Hepatic stellate cell (primary cell): ENCODE data around the gene SYT8.

Source experiments
- DNase-seq: peaks from one replicate; pipeline ENCODE4 v3.0.0; 2011; ENCODE audit warnings: low spot score

Gene SYT8

DNA sequence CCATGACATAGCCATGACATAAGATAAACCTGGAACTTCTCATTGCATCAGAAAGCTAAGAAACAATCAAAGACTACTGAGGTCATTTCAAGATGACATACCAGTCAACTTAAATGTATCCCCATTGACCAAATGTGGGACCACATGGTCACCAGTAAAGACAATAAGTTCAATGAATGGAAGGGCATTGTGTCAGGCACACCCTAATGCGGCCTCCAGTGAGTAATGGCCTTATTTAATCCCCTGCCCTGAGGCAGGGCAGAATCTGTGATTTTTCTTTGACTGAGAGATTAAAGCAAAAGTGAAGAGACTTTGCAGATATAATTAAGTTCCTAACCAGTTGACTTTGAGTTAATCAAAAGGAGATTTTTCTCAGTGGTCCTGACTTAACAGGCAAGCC, 17.3 kb upstream of the SYT8 start:
- no peak for DNase-seq

DNA sequence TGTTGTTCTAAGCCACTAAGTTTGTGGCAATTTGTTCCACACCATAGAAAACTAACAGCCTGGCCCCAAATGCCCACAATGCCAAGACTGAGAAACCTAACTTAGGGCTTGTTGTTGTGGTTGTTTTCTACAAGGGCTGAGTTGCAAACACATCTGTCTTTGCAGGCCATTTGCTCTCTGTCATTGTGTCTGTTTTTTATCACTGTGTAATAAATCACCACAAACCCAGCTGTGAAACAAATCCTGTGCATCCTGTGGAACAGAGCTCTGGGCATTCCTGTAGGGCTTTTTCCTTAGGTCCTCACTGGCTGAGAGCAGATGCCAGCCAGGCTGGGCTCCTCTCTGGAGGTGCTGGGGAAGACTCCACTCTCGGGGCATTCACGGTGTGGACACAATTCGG, 15.7 kb upstream of the SYT8 start:
- no peak for DNase-seq

DNA sequence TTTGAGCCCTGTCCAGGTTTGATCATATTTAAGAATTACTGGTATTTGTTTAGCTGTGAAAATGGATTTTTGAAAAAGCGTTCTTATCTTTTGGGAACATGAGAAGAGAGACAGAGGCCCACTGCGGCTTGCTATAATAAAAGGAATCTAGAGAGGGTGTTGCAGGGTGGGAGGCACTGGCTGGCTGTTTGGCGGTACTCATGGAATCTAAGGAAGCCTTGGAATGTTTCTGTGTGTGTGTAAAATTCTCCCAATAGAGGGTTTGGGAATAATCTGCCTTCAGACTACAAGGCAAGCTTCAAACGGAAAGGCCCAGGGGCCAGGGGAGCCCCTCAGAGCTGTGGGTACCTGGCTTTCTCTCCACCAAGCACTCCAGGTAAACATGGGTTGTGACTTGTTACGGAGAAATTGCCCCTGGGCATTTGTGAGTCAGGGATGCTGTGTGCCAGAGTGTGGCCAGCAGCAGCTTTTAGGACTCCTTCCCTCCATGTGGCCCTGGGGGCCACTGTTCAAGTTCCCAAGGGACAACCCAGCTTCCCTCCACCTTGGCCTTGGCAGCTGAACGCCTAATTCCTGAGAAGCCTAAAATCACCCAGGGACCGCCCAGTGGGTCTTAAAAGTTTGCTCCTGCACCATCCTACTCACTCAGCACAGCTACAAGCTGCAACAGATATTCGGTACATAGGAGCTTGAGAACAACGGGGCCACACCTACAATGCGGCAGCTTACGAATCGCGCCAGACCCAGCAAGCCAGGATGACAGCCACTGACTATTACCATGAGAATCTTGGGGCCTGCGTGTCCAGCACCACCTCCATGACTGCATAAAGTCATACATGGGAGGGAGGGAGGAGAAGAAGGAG, 14.1 kb upstream of the SYT8 start:
- DNase-seq, result peak; percentile 72

DNA sequence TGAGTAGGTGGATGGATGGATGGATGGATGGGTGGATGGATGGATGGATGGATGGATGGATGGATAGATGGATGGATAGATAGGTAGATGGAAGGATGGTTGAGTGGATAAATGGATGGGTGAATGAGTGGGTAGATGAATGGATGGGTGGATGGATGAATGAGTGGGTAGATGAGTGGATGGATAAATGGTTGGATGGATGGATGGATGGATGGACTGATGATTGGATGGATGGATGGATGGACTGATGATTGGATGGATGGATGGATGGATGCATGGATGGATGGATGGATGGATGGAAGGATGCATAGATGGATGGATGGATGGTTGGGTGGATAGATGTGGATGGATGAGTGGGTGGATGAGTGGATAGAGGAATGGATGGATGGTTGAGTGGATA, 13.2 kb upstream of the SYT8 start:
- DNase-seq, result no peak

DNA sequence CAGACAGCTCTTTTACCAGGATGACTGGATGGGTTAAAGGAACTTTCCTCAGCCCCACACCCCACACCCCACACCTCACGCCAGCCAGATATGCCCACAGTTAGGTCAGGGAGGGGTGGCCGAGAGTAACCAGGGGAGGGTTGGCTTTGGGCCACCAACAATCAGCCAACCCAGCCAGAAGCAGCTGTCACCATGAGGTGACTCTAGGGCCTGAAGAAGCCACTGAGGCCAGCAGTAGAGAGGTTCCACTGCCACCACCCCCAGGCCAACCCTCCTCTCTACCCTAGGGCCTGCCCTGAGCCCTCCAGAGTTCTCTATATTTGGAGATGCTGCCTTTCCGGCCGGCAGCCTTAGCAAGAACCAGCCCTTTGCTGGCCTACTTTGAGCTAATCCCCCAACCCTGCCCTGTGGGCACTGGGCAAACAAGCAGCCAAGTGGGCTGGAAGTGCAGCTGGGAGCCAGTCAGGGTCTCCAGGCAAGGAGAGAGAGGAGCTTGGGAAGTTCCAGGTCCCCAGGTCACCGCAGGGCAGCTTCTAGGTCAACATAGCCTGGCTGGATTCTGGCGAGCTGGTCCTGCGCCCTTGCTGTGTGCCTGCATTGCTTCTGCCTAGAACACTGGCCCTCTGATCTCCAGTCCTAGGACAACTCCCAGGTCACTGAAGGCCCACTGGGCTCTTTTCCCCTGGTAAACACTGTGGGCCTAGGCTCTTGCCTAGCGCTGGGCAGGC, 12.0 kb upstream of the SYT8 start:
- no peak for DNase-seq

DNA sequence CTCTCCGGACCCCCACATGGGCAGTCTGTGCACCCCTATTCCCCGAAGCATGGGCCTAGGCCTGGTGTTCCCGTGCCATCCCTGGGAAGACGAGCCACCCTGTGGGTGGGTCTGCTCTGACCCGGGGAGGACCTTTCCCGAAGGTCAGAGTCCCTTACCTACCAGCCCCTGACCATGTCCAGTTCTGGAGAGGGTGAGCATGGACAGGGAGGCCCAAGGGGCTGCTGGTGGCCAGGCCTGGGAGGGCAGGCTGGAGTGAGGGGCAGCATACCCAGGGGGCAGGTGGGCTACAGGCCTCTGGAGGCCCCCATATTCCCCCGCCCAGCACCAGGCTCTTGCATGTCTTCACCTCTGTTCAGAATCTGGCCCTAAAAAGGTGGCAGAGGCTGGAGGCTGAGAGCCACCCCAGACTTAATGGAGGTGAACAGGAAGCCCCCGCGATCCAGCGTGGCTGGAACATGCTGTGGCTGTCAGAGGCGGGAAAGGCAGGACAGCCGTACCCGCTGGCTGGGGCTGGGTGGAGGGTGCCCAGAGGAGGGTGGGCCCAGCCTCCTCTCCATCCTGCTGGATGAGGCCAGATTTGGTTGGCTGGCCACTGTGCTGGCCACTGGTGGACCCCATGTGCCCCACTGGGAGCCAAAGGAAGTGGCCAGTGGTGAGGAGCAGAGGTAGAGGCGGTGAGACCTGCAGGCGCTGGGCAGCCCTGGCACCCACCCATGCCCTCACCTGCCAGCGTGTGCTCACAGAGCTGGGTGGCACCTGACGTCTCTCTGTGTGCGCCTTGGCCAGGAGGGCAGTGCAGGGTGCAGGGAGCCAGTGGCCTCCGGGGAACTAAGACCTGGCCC, 11.2 kb upstream of the SYT8 start:
- no peak for DNase-seq

DNA sequence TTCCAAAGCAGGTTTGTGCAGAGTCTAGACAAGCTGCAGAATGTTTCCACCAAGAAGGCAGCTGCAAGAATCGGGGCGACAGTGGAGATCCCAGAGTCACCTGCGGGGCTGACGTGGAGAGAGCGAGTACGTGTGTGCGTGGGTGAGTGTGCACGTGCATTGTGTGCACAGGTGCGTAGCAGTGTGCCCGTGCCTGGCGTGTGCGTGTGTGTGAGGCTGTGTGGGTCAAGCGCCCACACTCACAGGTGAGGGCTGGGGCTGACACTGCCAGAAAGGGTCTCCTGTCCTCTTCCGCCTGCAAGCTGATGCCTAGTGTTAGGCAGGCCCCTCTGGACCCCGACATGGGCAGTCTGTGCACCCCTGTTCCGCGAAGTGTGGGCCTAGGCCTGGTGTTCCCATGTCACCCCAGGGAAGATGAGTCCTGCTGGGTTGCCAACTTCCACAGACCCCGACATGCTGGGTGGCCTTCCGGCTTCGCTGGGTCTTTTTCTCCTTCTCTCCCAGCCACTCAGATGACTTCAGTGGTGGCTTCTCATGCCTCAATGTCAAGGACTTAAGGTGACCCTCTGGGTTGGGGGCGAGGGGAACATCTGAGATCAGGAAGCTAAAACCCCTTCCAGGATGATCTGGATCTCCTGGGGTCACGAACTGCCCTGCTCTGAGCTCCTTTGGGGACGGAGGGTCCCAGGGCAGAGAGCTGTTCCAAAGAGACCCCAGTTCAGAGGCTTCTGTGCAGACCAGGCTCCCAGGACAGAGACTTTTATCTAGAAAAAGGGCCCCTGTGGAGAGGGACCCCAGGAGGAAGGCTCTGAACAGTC, 10.4 kb upstream of the SYT8 start:
- no peak for DNase-seq

DNA sequence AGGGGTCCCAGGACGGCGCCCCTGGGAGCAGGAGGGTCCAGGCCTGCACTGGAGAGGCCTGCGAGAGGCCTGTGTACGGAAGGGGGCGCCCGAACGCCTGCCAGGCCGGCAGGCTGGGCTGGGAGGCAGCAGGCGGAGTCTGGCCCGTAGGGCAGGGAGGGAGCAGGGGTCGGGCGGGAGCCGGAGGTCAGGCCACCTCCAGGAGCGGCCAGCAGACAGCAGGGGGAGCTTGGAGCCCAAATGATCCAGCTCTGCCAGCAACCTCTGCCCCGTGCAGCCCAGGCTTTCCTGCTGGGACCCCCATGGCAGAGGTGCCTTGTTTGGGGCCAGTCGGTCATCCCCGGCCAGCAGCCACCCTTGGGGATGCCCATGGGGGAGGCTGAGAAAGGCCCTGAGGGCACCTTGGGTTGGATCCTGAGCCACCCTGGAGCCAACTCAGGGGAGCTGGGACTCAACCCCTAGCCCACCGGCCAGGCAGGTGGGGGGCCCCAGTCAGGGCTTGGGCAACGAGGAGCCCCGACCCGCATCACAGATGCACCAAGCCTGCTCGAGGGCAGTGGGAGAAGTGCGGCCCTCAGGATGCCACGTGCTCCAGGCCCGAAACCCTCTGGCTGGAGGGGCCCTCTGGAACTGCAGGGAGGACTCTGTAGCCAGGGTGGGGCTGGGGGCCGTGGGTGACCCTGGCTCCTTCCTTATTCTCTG, 9.6 kb upstream of the SYT8 start:
- no peak for DNase-seq

DNA sequence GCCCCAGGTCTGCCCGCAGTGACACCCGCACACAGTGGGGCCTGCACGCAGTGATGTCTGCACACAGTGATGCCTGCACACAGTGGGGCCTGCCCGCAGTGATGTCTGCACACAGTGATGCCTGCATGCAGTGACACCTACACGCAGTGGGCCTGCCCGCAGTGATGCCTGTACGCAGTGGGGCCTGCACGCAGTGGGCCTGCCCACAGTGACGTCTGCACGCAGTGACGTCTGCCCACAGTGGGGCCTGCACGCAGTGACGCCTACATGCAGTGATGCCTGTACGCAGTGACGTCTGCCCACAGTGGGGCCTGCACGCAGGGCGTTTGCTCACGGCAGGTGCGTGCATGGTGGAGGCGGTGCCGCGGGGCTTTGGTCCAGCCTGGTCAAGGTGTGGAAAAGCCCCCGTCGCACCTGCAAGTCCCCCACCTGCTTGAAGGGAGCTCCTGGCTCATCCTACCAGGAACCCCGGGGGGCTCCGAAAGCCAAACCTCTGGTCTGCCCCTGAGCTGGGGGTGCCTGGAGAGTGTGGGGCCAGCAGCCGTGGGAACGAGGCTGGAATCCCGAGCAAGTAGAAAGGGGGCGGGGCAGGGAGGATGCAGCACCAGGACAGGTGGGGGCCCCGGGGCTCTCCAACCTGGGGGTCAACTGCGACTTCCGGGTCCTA, 8.9 kb upstream of the SYT8 start:
- DNase-seq, result no peak

DNA sequence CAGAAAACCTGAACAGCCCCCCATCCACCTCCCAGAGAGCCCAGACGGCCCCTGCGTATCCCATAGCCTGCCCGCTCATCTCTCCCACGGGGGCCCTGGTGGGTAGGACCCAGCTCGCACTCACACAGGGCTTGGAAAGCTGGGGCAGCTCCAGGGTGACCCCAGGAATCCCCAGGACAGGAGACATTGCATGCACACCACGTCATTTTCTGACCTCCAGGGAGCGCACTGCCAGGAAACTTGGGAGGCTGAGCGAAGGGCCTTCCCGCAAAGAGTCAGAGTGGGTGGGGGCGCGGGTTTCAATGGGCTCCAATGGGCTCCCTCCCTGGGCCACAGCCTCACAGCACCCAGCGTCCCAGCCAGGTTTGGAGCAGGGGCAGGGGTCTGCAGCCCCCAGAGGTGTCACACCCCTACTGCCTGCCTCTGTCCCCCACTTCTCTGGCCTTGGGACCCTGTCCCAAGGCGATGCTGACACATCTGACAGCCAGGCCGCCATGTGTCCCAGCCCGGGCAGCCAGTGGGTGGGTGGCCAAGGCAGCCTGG, 8.2 kb upstream of the SYT8 start:
- peak; percentile 94 for DNase-seq

DNA sequence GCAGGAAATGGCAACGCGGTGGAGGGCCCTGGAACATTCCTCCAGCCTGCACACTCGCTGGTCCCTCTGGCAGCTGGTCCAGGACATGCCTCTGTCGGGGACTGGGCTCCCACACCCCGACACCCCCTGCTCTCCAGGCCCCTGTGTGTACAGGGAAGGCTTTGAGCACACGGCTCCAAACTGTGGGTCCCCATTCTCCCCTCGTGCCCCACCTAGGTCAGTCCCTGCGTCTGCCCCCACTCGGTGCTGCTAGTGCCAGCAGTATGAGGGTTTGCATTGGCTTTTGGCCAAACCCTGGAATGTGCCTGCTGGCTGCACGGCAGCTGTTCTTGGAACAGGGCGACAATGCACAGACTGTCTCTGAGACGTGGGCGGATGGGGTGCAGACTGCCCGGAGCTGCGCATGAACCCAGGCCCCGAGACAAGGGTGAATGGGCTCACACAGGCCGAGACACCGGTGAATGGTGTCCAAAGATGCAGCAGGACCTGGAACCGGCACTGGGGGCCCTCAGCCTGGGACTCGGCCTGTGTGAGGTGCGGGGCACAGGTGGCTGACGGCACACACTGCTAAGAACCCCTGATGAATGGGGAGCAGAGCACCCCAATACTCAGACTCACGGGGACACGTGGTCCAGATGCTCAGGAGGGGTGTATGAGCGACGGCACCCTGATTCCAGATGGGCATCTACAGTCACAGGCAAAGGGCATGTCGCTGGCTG, 7.5 kb upstream of the SYT8 start:
- DNase-seq, result peak; percentile 94

DNA sequence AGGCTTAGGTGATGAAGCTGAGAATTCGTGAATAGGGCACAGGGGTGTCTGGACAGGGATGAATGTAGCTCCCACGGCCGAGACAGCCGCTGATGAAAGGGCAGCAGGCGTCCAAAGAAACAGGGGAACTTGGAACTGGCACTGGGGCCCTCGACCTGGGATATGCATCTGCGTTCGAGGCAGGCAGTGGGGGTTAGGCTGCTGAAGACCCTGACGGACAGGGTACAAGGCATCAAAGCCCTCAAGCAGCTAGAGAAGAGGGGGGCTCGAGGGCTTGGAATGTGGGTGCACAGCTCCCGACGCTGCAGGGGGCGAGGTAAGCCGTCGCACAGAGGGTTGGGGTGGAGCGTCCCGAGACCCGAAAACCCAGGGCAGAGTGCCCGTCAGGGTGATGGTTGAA, 6.9 kb upstream of the SYT8 start:
- no peak for DNase-seq

DNA sequence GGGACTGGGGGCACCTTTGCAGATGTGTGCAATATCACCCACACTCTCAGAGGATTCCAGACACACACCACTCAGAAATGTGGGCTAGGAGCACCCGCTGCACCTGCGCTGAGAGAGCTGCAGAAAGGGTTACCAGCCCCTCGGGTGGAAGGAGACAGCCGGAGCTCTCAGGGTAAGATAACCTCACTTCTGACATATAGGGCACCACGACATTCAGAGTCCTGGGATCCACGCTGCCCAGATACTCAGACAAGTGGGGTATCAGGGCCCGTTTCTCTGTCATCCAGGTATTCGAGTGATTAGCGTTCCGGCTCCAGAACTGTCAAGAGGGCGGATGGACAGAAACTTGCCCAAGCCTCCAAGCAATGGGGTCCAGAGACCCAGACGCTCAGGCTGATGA, 6.2 kb upstream of the SYT8 start:
- no peak for DNase-seq

DNA sequence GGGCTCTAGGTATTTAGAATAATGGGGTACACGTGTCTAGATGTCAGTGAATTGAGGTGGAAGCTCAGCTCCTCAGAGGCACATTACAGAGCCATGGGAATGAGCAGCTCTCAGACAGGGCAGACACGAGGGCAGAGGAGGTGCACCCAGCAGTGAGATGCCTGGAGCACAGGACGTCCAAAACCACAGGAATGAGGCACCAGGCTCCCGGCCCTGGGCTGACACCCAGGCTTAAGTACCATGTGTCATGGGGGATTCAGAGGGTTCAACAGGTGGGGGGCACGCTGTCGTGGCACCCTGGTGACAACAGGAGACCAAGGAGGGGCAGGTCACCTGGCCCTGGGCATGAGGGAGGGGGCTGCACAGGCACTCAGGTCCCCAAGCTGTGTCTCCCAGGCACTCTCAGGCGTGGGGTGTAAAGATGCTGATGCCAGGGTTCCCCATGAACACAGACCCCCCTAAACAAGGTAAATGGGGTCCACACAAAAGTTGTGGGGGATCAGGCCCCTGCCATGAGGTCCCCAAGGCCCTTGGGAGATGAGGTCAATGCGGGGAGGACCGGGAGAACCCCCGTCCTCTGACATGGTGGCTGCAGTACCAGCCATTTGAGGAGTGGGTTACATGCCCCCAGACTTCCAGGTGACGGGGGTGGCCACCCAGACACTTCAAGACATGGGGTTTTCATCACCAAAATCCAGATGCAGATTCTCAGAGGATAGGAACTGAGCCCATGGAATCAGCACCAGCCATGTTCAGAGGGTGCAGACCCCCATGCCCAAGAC, 5.6 kb upstream of the SYT8 start:
- DNase-seq, result peak; percentile 95

DNA sequence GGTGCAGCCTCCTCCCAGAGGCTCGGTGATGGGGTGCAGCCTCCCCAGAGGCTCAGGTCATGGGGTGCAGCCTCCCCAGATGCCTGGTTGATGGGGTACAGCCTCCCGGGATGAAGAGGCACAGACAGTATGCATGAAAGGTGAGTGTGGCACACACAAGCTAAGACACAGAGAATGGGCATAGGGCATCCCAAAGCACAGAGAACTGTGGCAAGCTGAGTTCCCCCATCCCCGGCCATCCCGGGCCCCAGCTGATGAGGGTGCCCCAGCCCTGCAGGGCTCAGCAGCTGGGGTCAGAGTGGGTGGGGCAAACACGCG, 4.8 kb upstream of the SYT8 start:
- no peak for DNase-seq

DNA sequence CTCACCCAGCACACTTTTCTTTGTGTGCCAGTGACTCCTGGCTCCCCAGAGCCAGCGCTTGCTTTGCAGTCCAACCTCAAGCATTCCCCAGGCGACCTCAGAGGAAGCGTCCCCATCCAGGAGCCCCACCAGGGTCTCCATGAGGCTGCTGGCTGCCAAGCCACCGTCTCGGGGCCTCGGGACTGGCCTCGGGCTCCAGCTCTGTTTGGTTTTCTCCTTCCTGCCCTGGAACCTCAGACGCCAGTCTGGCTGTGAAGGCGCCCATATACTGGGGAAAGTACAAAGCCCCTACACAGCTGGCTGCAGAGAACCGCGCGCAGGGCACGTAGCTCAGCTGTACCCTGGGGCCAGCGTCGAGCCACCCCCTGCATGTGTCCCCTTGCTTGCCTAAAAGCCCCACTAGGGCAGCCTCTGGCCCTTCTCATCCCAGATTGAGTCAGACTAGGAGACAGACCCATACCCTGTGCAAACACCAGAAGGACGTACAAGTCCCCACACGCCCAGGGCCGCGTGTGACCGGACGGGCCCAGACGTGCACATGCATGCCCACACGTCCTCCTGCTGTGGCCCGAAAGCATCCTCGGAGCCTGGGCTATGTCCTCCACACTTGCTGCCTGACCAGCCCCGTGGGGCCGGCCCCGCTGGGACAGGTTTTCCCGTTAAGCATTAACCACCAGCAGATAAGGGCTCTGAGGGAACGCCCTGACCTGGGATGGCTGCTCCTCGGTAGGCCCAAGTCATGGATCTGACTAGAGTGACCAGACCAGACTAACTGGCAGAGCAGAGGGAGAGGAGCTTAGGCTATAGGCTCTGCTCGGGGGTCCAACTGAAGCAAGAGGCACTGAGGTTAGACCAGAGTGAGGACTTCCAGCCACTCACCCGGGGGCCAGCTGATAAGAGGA, 4.2 kb upstream of the SYT8 start:
- DNase-seq, result no peak

DNA sequence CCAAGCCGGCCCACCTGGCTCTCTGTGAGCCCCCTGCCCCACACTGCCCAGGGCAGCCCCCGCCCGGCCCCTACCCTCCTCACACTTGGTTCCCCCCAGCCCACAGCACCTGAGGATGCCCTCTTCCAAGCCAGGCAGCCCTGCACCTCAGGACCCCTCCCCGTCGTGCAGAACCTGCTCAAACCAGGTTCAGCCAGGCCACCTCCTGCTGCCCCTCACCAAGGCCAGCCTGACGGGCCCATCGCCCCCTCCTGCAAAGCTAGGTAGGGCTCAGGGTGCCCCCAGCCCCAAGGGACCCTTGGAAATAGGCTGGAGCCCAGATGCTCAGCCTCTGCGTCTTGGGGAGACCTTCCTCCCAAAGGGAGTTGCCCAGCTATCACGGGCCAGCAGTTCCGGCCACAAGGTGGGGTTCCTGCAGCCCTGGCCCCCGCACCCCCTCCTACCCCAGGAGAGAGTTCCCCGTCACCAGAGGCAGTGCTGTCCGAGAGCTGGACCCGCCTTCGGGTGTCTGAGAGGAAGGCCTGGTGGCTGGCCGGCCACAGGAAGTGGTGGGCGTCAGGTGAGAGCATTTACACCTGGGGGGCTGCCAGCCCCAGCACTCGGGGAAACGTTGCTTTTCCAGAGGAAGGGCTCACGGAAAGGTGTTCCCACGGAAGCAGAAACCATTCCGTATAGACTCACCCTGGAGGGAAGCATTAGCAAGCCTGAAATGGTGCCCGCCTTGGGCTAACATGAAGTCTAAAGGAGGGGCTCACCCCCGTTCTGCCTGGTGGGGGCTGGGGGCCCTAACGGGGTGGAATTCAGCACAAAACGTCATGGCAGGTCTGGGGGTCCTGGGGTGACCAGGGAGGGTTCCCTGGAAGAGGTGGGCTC, 3.2 kb upstream of the SYT8 start:
- no peak for DNase-seq
